GM10266 (cell line): Measurements from ENCODE around the gene YIPF1.

Experiments used
- DNase-seq: peaks from one replicate; pipeline ENCODE4 v3.0.0; 2012; ENCODE audit errors: extremely low spot score
- CTCF ChIP-seq: IDR thresholded peaks from 2 replicates; pipeline ENCODE4 v1.5.1; 2012; ENCODE audit warnings: mild to moderate bottlenecking, low read depth; ENCODE audit not compliant: control insufficient read depth, insufficient read depth; ENCODE audit errors: missing control alignments

The YIPF1 gene

GRCh38 chr1:53860967-53861411 lies 28.6 kb downstream of the YIPF1 start:
- peak; percentile 81 for TF ChIP-seq CTCF
- peak; percentile 53 for DNase-seq

- TF ChIP-seq CTCF = no peak
- DNase-seq = no peak
These were observed 37.9 kb downstream of the YIPF1 start for GRCh38 chr1:53851571-53852285.

- TF ChIP-seq CTCF = no peak
- no peak for DNase-seq
These were observed 39.4 kb downstream of the YIPF1 start for GRCh38 chr1:53850082-53850673.

- no peak for TF ChIP-seq CTCF
- DNase-seq = no peak
These were observed 41.6 kb downstream of the YIPF1 start for GRCh38 chr1:53847980-53848379.

- no peak for TF ChIP-seq CTCF
- no peak for DNase-seq
These were observed 47.2 kb downstream of the YIPF1 start for GRCh38 chr1:53842347-53842746.

- no peak for DNase-seq
- TF ChIP-seq CTCF = no peak
These were observed 51.0 kb downstream of the YIPF1 start for GRCh38 chr1:53838654-53838974.

GRCh38 chr1:53837924-53838653 lies 51.5 kb downstream of the YIPF1 start, which contains the start of gene NDC1:
NDC1 (minus strand) TSS chr1:53838296; CDS start chr1:53838261, 35 bp downstream.
- TF ChIP-seq CTCF = peak; percentile 25

More at GRCh38 chr1:53837924-53838653, 51.5 kb downstream of the YIPF1 start, which contains the start of gene NDC1:
- DNase-seq = peak; percentile 88
